ENCODE data around the gene SMC6. TPM values are rescaled to one million over a fixed set of nuclear protein-coding genes. Genes with fewer than 3 reads are reported as not detected.

Gene SMC6
- total RNA-seq, 4 donors from 2014 or later = 14.1 to 30.8 (median 24.6) TPM

DNA sequence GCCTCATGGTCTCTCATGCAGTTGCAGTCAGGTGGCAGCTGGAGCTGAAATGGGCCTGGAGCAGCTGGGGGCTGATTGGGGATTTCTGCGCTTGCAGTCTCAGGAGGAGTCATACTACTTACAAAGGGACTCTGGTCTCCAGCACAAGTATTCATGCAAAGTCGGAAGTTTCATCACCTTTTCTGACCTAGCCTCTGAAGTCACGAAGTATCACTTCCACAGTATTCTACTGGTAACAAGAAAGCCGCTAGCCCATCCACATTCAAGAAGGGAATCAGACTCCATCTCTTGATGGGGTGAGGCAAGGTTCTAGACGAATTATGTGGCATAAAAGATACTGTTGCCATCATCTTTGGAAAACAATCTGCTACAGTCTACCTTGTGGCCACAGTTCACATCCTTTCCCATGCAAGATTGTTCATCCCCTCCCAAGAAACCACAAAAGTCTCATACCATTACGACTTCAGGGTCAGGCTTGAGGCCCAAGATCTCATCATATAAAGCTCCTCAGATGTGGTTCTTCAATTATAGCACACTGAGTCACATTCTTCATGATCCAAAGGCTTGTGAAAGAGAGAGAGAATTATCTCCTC, 95.3 kb downstream of the SMC6 start:
- H3K27ac ChIP-seq = no peak overlapping the region
- H3K4me3 ChIP-seq = no peak overlapping the region
- H3K9me3 ChIP-seq = no peaks in the 10 kb centered on the region
- no peak for TF ChIP-seq EP300 (IDR thresholded peaks at IDR 0.05)
- no peak for TF ChIP-seq POLR2A (IDR thresholded peaks at IDR 0.05)
- TF ChIP-seq, protein P1, sequence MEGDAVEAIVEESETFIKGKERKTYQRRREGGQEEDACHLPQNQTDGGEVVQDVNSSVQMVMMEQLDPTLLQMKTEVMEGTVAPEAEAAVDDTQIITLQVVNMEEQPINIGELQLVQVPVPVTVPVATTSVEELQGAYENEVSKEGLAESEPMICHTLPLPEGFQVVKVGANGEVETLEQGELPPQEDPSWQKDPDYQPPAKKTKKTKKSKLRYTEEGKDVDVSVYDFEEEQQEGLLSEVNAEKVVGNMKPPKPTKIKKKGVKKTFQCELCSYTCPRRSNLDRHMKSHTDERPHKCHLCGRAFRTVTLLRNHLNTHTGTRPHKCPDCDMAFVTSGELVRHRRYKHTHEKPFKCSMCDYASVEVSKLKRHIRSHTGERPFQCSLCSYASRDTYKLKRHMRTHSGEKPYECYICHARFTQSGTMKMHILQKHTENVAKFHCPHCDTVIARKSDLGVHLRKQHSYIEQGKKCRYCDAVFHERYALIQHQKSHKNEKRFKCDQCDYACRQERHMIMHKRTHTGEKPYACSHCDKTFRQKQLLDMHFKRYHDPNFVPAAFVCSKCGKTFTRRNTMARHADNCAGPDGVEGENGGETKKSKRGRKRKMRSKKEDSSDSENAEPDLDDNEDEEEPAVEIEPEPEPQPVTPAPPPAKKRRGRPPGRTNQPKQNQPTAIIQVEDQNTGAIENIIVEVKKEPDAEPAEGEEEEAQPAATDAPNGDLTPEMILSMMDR (IDR thresholded peaks at IDR 0.05) = no peak
- 78 to 83% methylated on average over 6 of the region's 6 CpGs for WGBS, 2 donors
- peaks cover 0 to 18% (median 0%) of the 10 kb centered on the region in 3 donors for H3K36me3 ChIP-seq
- no peak for DNase-seq (ENCODE audit: low spot score in 2 of 2)
- no peaks in the 10 kb centered on the region for H3K27me3 ChIP-seq
- H3K4me1 ChIP-seq = no peaks in the 10 kb centered on the region

- 96% methylated on average over 4 of the region's 4 CpGs for WGBS, 2 donors
- H3K4me3 ChIP-seq = no peak overlapping the region
These were observed 95.9 kb downstream of the SMC6 start for GRCh38 chr2:17657759-17658158.

DNA sequence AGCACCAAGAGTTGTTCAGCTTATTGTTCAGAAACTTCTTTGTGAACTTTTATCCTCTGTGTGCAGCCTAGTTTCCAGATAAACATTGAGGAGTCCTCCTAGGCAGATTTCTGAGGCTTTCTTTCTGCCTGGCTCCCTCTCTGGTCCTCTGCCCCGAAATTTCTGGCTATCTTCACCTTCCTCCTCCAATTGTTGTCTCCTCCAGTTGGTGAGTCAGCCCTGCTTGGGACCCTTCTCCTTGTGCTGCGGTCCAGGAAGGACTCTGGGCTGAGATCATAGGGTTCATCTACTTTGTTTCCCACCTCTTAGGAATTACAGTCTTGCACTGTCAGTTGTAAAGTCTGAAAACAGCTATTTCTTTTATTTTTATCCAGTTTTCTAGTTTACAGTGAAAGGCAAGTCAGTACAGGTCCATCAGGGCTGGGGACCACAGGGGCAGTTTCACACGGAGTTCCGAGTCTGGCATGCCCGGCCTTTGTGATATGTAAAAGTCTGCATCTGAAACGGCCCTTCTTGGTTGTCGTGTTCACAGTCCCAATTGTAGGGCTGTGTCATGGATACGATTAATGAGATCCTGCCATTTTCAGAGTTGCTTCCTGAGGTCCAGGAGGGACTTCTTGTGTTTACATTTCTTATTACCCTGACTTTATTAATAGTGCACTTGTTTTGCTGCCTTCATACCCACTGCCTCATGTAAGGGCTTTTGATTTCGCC, 100.8 kb downstream of the SMC6 start:
- Histone ChIP-seq H3K27ac (no peak overlapping the region), H3K4me3 (no peak overlapping the region), H3K9me3 (no peaks in the 10 kb centered on the region), H3K27me3 (no peaks in the 10 kb centered on the region), H3K4me1 (no peaks in the 10 kb centered on the region), H3K36me3 (no peaks in the 10 kb centered on the region)
- TF ChIP-seq, protein P1 (IDR thresholded peaks at IDR 0.05) = no peak
- no peak for TF ChIP-seq POLR2A (IDR thresholded peaks at IDR 0.05)
- no peak for TF ChIP-seq EP300 (IDR thresholded peaks at IDR 0.05)
- WGBS, 2 donors = 69 to 71% methylated on average over 9 of the region's 9 CpGs
- DNase-seq (ENCODE audit: low spot score in 2 of 2) = no peak

More at GRCh38 chr2:17657759-17658158, 95.9 kb downstream of the SMC6 start:
- no peak for DNase-seq (ENCODE audit: low spot score in 2 of 2)
- H3K9me3 ChIP-seq = no peaks in the 10 kb centered on the region
- H3K27ac ChIP-seq = no peak overlapping the region
- TF ChIP-seq, protein P1 (IDR thresholded peaks at IDR 0.05) = no peak
- TF ChIP-seq POLR2A (IDR thresholded peaks at IDR 0.05) (no peak), EP300 (IDR thresholded peaks at IDR 0.05) (no peak)
- H3K27me3 ChIP-seq = no peaks in the 10 kb centered on the region
- no peaks in the 10 kb centered on the region for H3K4me1 ChIP-seq
- H3K36me3 ChIP-seq = peaks cover 0 to 17% (median 0%) of the 10 kb centered on the region in 3 donors

- WGBS, 2 donors = 94 to 96% methylated on average over 11 of the region's 11 CpGs
- H3K4me1 ChIP-seq = peaks cover 0 to 9% (median 0%) of the 10 kb centered on the region in 4 donors
- no peaks in the 10 kb centered on the region for H3K9me3 ChIP-seq
- H3K27me3 ChIP-seq = no peaks in the 10 kb centered on the region
- no peak for DNase-seq (ENCODE audit: low spot score in 2 of 2)
- H3K36me3 ChIP-seq = no peaks in the 10 kb centered on the region
- no peak overlapping the region for H3K4me3 ChIP-seq
- no peak for TF ChIP-seq POLR2A (IDR thresholded peaks at IDR 0.05)
- TF ChIP-seq, protein P1 (IDR thresholded peaks at IDR 0.05) = no peak
- TF ChIP-seq EP300 (IDR thresholded peaks at IDR 0.05) = no peak
- H3K27ac ChIP-seq = no peak overlapping the region
These were observed 104.6 kb downstream of the SMC6 start for GRCh38 chr2:17649026-17649425.

GRCh38 chr2:17648581-17648980, 105.0 kb downstream of the SMC6 start:
- H3K4me1 ChIP-seq = peaks cover 0 to 10% (median 0%) of the 10 kb centered on the region in 4 donors
- H3K36me3 ChIP-seq = no peaks in the 10 kb centered on the region
- 38 to 64% methylated on average over 1 of the region's 1 CpG for WGBS, 2 donors
- H3K4me3 ChIP-seq = no peak overlapping the region
- no peak overlapping the region for H3K27ac ChIP-seq
- TF ChIP-seq EP300 (IDR thresholded peaks at IDR 0.05) (no peak), POLR2A (IDR thresholded peaks at IDR 0.05) (no peak)
- TF ChIP-seq, protein P1 (IDR thresholded peaks at IDR 0.05) = no peak
- no peak for DNase-seq (ENCODE audit: low spot score in 2 of 2)
- H3K27me3 ChIP-seq = no peaks in the 10 kb centered on the region
- H3K9me3 ChIP-seq = no peaks in the 10 kb centered on the region
